NCI-H2107 (cell line): ENCODE data around the gene ITPA.
"Not testable (repeated sequence)": the region's sequence is repeated elsewhere in the genome, so short reads cannot be mapped to it uniquely, and the experiment has no call there.

ENCODE experiments used
- DNase-seq: peaks from one replicate; lab custom pipeline; 2025; lab: John Stamatoyannopoulos, UW

Gene ITPA

DNA sequence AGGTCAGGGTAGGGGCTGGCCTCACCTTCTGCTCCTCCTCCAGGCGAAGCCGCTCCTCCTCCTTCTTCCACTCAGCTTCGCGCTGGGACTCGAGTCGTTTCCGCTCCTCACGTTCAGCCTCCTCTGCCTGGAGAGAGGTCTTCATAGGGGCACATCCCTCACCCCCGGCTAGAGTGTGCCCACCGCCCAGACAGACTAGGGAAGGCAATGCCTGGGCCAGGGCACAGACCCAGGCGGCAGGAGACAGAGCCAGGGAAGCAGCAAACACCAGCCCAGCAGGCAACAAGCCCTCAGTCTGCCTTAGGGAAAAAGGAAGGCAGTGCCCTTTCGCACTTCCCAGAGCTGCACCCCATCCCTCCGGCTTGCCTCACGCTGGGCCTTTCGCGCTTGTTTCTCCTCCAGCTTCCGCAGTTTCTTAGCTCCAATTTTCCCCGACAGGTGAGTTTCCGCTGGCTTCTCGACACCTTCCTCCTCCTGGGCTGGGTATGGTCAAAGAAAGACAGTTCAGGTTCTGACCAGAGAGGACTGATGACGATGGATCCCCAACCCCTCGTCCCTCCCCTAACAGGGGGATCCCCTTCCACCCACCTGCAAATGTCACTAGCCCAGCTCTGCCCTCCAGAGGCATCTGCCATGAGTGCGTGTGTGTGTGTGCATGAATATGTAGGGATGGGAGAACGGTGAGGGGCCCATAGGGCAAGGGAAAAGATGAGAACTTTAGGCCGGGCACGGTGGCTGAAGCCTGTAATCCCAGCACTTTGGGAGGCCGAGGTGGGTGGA, 9.1 kb upstream of the ITPA start:
- no peak for DNase-seq

DNA sequence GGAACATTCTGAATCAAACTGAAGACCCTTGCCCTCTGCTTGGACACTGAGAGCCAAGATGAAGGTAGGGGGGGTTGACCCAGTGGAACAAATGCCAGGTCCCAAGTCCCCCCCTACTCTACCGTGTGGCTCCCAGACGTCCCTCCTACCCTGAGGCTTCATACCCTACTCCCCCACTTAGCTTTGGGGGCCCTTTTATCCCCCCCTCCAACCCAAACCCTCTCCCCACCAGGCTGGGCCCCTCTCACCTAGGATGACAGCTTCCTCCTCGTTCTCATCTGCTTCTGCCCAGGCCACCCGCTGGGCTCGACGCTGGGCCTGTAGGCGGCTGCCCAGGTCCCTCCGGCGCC, 6.4 kb upstream of the ITPA start:
- DNase-seq = no peak

DNA sequence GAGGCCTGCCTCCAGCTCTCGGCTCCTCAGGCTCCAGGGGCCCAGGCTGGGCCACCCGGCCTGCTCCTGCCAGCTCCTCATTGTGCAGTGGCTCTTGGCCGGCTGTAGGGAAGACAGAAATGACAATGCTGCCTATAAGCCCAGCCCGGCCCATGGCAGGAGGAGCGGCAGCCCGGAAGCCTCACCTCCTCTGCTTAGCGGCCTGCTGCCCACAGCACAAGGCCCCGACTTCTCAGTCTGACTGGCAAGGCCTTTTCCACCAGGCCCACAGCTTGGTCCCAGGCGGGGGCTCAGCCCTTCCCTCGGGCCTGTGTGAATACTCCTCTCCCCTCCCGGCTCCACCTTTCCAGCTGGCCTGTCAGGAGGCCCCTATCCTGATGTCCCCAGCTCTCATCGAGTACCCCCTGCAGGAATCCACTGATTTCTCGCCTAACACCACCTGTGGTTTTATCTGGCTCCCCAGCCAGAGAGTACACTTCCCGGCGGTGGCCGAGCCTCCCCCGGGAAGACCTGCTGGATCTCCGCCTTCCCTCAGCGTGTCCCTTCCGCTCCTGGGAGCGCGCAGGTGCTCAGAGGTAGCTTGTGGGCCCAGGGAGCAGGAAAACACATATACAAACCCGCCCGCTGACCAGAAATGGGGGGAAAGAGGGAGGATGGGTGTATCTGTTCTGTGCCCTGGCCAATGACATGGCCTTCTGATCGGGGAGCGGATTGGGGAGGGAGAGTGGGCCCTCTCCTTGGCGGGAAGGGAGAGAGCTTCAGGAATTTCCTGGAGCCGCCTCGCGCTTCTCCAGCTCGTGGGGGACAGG, 5.8 kb upstream of the ITPA start:
- no peak for DNase-seq

DNA sequence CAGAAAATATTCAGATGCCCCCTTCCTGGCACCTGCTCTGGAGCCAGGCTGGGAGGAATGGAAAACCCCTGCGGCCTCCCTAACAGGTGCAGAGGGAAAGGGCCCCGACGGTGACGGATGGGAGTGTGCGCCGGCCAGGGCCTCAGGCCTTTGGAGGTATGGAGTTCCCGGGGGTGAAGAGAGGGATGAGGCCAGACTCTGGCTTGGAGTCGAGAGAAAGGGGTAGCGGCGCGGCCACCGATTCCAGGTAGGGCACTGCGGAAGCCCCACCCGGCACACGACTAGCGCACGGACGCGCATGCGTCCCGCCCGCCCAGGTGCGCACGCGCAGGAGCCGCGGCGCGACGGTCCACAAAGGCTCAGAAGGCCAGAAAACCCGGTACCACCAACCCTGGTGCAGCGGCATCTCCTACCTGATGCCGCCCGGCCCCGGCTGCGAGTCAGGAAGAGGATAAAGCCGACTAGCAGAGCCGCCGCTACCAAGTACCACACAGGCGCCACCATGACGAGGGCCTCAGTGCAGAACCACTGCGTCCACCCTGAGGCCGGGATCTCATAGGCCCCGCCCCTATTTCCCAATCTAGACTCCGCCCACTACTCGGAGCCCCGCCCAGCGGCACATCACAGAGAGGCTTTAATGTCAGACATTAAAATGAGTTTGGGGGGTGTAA, 5.0 kb upstream of the ITPA start, which contains the start of gene DDRGK1:
TSS of gene DDRGK1 (minus strand) at position 559 of the 671 bp plus-strand sequence. CDS start at position 504, 55 bp downstream.
- peak; percentile 66 for DNase-seq

DNA sequence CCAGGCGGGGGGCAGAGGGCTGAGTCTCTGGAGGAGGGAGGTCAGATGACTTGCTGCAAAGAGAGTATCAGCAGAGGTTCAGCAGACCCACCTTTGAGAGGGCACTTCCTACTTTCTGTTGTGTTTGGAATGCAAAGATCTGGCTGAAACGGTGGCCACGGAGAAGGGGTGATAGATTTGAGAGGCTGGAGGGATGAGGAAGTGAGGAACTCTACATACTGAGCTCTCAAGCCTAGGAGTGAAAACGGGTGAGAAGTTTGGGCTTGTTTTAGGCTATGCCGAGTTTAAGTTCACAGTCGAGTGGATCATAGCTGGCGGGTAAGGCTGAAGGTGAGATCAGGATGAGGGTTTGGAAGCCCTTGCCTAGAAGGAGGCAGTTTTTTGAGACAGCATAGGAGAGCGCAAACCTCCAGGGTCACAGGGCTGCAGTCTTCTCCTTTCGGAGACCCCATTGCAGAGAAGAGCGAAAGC, 477 bp upstream of the ITPA start:
- DNase-seq = no peak

DNA sequence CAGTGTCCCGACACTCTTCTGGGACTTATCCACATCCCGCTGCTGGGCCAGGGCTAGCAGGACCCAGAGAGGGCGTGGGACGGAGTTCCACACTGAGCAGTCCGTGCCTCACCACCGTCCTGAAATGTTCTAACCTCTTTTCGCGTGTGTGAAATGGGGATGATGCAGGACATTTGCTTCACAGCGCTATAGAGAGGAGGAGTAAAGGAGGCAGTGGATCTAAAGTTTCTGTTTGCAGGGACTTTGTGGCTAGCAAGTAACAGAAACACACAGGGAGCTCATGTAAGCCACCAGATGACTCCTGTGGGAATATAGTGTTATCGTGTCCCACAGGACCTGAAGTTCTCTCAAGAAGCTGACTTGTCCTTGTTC, 634 bp downstream of the ITPA start:
- no peak for DNase-seq

DNA sequence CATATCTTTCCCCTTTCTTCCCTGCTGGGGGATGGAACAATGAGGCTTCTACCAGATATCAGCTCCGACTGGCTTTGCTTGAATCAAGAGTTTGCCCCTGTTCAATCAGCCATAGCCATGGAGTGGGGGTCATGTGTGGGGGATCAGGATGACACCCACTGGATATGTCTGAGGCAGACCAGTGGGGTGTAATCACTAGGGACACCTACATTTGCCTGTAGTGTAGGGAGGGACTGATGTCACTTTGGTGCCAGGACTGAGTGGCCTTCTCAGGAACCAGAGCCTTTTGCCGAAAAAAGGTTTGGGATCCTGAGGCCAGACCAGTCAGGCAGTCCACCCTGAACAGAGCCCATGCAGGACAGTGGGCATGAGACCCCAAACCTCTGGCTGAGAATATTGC, 1.0 kb downstream of the ITPA start:
- DNase-seq = no peak

DNA sequence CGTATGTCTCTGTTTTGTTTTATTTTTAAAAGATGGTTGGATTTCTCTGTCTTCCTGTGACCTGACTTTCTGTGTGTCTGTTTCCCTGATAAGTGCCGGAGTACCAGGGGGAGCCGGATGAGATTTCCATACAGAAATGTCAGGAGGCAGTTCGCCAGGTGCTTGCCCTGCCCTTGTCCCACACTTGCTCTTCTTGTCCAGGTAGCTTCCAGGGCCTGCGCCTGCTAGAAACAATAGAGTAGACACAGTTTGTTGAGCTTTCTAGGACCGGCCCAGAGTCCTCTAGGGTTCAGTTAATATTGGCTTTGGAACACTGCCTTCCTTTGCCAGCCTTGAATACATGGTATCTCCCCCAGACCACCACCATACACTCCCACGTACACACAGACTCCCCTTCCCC, 3.9 kb downstream of the ITPA start:
- no peak for DNase-seq

DNA sequence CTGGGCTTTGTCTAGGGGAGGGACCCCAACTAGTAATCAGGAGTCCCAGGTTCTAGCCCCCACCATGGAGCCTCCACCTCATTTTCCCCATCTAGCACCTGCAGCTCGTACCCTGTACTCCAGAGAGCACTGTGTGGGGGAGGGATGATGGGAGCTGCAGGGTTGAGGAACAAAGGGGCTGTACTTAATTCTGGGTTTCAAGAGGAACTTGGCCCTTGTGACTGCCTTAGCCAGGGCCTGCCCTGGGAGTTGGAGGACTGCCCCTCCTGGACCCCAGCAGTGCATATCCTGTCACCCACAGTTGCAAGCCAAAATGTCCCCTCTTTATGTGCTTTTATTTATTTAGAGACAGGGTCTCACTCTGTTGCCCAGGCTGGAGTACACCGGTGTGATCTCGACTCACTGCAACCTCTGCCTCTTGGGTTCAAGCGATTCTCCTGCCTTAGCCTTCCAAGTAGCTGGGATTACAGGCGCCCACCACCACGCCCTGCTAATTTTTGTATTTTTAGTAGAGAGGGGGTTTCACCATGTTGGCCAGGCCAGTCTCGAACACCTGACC, 6.1 kb downstream of the ITPA start:
- not testable (repeated sequence) for DNase-seq

DNA sequence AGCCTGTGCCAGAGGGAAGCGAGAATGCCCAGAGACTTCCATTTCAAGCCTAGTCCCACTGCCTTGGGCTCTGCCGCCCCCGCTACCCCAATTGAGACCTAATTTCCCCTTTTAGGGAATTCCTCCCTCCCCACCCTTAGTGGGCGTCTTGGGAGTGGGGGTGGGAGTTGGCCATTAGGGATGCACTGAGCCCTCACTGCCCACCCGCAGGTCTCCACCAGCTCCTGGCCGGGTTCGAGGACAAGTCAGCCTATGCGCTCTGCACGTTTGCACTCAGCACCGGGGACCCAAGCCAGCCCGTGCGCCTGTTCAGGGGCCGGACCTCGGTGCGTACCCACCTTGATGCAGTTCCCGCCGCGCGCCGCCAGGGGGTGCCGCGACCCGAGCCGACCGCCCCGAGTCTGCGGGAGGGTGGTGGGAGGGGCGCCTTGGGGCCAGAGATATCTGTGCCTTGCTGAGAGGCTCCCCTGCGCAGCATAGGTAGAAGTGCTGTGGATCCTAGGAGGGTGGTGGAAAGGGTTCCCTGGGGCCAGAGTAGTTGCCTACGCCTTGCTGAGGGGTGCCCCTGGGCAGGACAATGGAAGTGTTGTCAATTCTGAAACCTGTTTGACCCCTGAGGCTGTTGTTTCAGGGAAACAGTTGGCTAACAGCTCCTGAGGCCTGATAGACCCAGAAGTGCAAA, 9.2 kb downstream of the ITPA start:
- no peak for DNase-seq

DNA sequence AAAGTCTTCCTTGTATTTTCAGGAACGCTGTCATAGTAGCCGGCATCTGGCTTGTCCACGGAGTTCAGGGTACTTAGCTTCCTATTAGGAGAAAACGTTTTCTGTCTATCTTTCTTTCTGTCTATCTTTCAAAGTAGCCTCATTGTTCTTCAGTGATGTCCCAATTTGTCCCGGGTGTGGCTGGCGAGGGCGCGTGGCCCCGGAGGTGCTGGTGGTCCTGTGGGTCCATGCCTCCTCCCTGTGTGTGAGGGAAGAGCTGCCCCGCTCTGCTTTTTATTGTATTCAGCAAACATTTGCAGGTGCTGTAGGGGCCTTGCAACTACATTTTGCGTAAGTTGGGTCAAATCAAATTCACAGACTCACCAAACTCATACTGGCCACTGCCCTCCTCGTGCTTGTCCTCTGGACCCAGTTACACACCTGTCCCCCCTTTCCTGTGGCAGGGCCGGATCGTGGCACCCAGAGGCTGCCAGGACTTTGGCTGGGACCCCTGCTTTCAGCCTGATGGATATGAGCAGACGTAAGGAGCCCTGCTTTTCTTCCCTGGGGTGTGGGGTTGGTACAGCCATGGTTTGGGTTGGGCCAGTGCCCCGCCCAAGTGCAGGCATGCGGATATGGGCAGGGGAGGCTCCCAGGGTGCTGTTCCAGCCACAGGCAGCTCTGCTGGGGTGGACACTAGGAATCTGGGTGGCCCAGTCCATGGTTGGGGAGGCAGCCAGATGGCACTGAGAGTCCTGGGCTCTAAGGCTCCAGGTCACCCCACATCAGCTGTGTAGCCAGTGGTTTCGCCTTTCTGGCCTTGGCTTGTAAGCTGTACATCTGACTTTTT, 12.3 kb downstream of the ITPA start:
- no peak for DNase-seq

DNA sequence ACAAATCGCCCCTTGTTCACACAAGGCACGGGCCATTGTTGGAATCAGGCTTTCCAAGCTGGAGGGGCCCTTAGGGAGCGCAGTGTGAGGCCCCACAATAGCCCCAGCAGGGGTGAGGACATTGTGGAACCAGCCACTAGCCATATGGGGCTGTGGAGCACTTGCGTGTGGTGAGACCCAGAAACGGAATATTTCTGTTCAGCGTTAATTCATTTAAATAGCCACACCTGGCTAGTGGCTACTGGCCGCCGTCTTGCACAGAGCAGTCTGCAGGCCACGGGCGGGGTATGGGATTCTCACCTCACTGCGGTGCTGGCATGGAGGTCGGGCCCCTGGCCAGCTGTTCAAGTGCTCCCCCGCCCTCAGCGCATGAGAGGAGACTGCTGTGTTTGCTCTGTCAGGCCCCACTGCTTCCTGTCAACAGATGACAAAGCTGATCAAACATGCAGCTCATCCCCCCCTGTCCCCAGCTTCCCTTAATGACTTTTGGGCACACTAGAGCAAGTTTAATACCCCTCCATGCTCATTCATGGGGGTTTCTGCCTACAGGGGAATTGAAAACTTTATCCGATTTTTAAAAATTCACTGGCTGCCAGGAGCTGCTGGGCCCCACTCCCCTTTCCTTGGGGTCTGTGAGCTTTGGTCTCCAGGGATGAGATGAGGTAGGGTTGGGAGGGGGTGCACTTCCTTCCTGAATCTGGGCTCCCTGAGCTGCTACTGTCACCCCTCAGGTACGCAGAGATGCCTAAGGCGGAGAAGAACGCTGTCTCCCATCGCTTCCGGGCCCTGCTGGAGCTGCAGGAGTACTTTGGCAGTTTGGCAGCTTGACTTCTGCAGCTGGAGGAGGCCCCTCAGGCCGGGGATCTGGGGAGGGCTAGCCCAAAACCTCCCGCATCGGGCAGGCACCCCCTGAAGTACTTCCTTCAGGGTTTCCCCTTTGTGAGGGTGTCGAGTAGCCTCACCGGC, 13.6 kb downstream of the ITPA start:
- no peak for DNase-seq

DNA sequence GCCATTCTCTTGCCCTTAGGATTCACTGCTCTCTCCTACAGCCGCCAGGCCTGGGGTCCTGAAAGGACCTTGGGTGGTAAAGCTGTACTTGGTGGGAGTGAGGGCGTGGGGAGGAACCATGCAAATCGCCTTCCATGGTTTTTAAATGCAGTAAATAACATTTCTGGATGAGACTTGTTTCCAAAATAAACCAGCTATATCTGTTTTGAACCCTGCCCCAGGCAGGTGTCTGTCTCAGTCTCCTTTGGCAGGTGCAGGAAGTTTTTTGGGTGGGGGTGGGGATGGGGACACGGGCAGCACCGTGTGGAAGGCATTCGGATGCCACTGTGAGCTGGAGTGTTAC, 14.3 kb downstream of the ITPA start:
- DNase-seq = no peak

DNA sequence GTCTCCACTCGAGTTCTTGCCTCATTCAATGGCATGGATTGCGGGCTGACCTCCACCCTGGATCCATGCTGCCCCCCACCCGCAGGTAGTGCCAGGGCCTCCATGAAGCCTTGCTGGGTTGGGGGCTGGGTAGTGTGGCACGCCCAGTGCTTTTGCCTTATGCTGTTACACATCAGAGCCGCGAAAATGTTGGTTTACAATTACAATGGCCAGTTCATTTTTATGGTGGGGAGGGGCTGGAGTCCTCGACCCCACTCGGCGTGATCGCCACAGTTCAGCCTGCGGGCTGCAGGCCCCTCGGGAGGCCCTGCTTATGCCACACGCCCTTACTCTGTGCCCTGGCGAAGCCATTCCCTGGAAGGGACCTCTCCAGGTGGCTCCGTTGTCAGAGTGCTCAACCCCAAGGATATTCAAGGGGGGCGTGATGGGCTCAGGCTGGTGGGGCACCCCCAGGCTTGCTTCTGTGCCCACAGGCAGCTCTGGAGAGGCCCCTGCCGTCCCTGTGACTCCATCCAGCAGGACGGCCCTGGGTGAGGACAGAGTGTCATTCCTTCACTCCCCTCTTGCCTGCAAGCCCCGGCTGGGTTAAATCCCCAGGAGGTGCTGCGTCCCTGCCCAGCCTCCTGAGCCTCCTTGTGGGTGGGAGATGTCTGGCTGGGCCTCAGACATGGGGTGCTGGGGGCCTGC, 14.8 kb downstream of the ITPA start:
- DNase-seq = no peak

DNA sequence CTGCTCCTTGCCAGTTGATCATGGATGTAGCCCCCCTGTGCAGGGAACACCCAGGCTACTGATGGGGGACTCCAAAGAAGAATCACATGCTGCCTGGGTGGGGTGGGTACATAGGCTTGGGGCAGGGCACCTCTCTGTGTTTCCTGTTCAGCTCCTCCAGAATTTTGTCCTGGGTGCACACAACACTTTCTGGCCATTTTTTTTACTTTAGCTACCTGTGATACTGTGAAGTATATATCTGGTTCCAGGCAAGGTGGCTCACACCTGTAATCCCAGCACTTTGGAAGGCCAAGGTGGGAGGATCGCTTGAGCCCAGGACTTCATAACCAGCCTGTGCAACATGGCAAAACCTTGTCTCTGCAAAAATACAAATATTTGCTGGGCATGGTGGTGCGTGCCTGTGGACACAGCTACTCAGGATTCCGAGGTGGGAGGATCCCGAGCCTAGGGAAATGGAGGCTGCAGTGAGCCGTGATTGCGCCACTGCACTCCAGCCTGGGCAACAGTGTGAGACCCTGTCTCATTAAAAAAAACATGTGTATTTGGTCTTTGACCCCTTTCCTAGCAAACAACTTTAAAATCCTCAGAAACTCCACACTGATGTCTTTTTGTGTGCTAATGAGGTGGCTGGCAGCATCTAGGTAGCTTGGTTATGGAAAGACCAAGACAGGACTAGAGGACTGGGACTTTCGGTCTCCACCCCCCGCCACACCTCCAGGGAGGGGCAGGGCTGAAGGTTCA, 15.6 kb downstream of the ITPA start:
- DNase-seq = no peak

DNA sequence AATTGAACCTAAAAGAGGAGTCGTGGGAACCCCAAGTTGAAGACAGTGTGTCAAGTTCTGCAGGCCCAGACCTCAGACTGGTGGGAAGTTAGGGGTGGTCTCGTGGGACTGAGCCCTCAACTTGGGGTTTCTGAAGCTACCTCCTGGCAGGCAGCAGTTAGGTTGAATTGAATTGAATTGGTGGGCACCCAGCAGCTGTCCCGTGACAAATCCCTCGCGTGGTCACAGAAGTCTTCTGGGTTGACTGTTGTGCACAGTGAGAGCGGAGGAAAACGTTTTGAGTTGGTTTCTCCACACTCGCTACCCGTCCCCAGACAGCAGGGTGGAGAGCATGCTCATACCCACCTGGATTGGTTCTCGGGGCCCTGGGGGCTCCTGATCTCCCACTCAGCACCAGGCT, 16.8 kb downstream of the ITPA start:
- DNase-seq = no peak

DNA sequence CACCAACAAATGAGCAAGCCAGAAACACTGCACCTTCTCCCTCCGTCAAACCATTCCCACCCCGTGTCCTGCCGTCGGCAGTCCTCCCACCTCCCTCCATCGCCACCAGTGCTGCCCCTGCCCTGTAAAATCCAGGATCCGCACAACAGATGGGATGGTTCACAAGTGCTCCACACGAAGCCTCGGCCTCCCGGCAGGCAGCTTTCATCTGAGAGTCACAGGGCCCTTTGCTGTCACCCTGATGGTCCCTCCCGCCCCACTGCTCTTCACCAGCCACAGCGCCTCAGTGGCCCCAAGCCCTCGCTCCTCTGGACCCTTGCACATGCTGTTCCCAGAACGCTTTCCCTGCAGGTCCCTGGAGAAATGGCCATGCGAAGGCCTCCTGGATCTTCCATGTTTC, 17.6 kb downstream of the ITPA start:
- DNase-seq = no peak

DNA sequence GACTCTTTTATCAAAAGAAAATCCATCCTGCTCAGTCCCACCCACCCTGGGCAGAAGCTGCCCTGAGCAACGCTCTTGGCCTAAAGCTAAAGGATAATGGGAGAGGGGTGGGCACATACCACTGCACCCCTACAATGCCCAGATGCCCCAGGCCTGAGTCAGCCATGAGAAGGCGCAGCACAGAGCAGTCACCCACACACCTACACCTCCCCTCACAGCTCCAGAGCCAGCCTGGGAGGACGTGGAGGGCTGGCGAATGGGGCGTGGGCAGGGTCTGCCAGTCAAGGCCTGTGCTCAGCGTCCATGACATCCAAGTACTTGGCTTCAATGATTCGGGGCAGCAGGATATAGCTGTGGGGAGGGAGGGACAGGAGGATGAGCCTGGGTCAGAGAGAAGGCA, 18.2 kb downstream of the ITPA start:
- DNase-seq = no peak
